GM12878 (cell line): ENCODE measurements around the gene AP1S1. TPM values are rescaled to one million over a fixed set of nuclear protein-coding genes. Genes with fewer than 3 reads are reported as not detected.
A peak's percentile ranks its signal among the peaks of the same experiment; 100 is the strongest.

Source experiments
- ATAC-seq: fragments of 200-7000 bp; cut with Tn5 transposase; 3 replicates; pipeline ENCODE4 v1.9.1; 2020; ENCODE audit warnings: mild to moderate bottlenecking, moderate library complexity
- BruUV-seq: library from RNA; stranded (reverse); fragments of 400-500 nt; replicated peaks from 2 replicates; lab custom pipeline; 2021; lab: Mats Ljungman, UMichigan
- CTCF ChIA-PET: fragments of 300-600 bp; sonication (Branson Sonifier 250); formaldehyde crosslinking; extraction: SDS; loops from one replicate; lab custom pipeline; 2021; ENCODE audit warnings: inconsistent platforms; lab: Yijun Ruan, JAX
- POLR2A ChIA-PET: fragments of 350-600 bp; formaldehyde crosslinking; extraction: SDS; loops from one replicate; lab custom pipeline; 2021; ENCODE audit warnings: inconsistent platforms; lab: Charles Lee
- RAD21 ChIA-PET: fragments of 300-600 bp; sonication (Branson Sonifier 250); formaldehyde crosslinking; loops from one replicate; lab custom pipeline; 2023; ENCODE audit warnings: antibody characterized with exemption; ENCODE audit not compliant: unreplicated experiment; lab: Charles Lee
- SMC1A ChIA-PET: fragments of 300-600 bp; sonication (Branson Sonifier 250); formaldehyde crosslinking; loops from one replicate; lab custom pipeline; 2023; ENCODE audit not compliant: unreplicated experiment, uncharacterized antibody; lab: Charles Lee
- DNase-seq: peaks from one replicate; pipeline ENCODE4 v3.0.0-alpha.2; 2011; ENCODE audit warnings: low read depth, low spot score
- FAIRE-seq: peaks from 3 replicates; lab custom pipeline; 2011; peaks lifted over from hg19 to GRCh38; lab: Jason Lieb, UNC
- H2AFZ ChIP-seq: 2 replicates; pipeline ENCODE4 v1.6.0; 2011; ENCODE audit warnings: low read depth, low read length, control low read depth; ENCODE audit not compliant: control insufficient read depth
- H3K27ac ChIP-seq: 2 replicates; pipeline ENCODE4 v1.5.1; 2011; ENCODE audit warnings: control low read depth; ENCODE audit not compliant: control insufficient read depth, insufficient read depth
- H3K27me3 ChIP-seq, 2 experiments: replicated peaks in 1 of 2; 2 replicates each; pipeline versions ENCODE4 v1.6.0 to v1.6.1; 2011; ENCODE audit warnings: low read length in 1 of 2; ENCODE audit not compliant: control insufficient read depth in 2 of 2, insufficient read depth in 2 of 2
- H3K36me3 ChIP-seq, 2 experiments: 2 replicates each; pipeline ENCODE4 v1.5.1; 2011; ENCODE audit warnings: low read length in 1 of 2; ENCODE audit not compliant: control insufficient read depth in 2 of 2, insufficient read depth in 2 of 2
- H3K4me1 ChIP-seq: 2 replicates; pipeline ENCODE4 v1.6.1; 2011; ENCODE audit warnings: mild to moderate bottlenecking, low read length, moderate library complexity, mixed read lengths; ENCODE audit not compliant: control insufficient read depth, insufficient read depth
- H3K4me2 ChIP-seq: 2 replicates; pipeline ENCODE4 v1.6.0; 2011; ENCODE audit warnings: control low read depth; ENCODE audit not compliant: control insufficient read depth, insufficient read depth
- H3K4me3 ChIP-seq: fragments of 200-600 bp; sonication (generic); 2 replicates; pipeline ENCODE4 v1.5.1; 2016
- H3K79me2 ChIP-seq: 2 replicates; pipeline ENCODE4 v1.6.0; 2011; ENCODE audit warnings: low read length; ENCODE audit not compliant: control insufficient read depth, insufficient read depth
- H3K9ac ChIP-seq: 2 replicates; pipeline ENCODE4 v1.8.0; 2011; ENCODE audit warnings: low read length, control low read depth, mixed read lengths; ENCODE audit not compliant: control insufficient read depth, insufficient read depth
- H3K9me3 ChIP-seq: replicated peaks from 3 replicates; pipeline ENCODE4 v1.5.1; 2011; ENCODE audit warnings: mild to moderate bottlenecking, low read length; ENCODE audit not compliant: control insufficient read depth, insufficient read depth
- H4K20me1 ChIP-seq: 2 replicates; pipeline ENCODE4 v1.6.0; 2011; ENCODE audit not compliant: control insufficient read depth, insufficient read depth
- ASH2L ChIP-seq: fragments of 300-600, 200-600 bp; sonication (generic); IDR thresholded peaks from 2 replicates; pipeline ENCODE4 v1.6.1; 2017; ENCODE audit warnings: low read depth, mild to moderate bottlenecking, borderline replicate concordance
- NBN ChIP-seq: fragments of 450-650 bp; IDR thresholded peaks from 2 replicates; pipeline ENCODE4 v1.6.1; 2016
- PRDM15 ChIP-seq: fragments of 450-650 bp; formaldehyde crosslinking; IDR thresholded peaks from 2 replicates; pipeline ENCODE4 v1.4.0; 2020; ENCODE audit warnings: mild to moderate bottlenecking, moderate library complexity
- RAD21 ChIP-seq: IDR thresholded peaks from 2 replicates; pipeline ENCODE4 v1.6.1; 2011; ENCODE audit warnings: mild to moderate bottlenecking, low read depth, low read length, moderate library complexity; ENCODE audit not compliant: insufficient read depth
- RELA ChIP-seq: fragments of 450-650 bp; IDR thresholded peaks from 2 replicates; pipeline ENCODE4 v1.8.0; 2014; ENCODE audit warnings: borderline replicate concordance; ENCODE audit not compliant: partially characterized antibody
- SUZ12 ChIP-seq: fragments of 200-600 bp; sonication (generic); IDR thresholded peaks from one replicate; pipeline ENCODE4 v1.6.1; 2018; ENCODE audit warnings: antibody characterized with exemption, mild to moderate bottlenecking; ENCODE audit not compliant: unreplicated experiment
- WGBS: methylation state at CpG from one replicate; pipeline ENCODE4 v1.1.6; 2016; ENCODE audit warnings: low lambda C conversion rate; ENCODE audit not compliant: insufficient replicate concordance, insufficient coverage; ENCODE audit errors: missing lambda C conversion rate; 5-methylcytosine and 5-hydroxymethylcytosine counted together
- in situ Hi-C: fragments of 300-500 bp; cut with MboI; formaldehyde crosslinking; loops from 9 replicates; pipeline ENCODE4 v1.14.3; 2018; ENCODE audit warnings: mixed read lengths
- intact Hi-C: fragments of 100-400 bp; cut with micrococcal nuclease; formaldehyde crosslinking; loops from one replicate; pipeline ENCODE4 v1.14.2; 2022; ENCODE audit not compliant: unreplicated experiment
- polyA plus RNA-seq, 11 experiments: library from polyadenylated mRNA; depleted of rRNA in 4 of 11; unstranded in 6 of 11; stranded (reverse) in 5 of 11; fragments of >200 nt; fragmentation: Nextera tagmentation in 4 of 11; fragmentation: Illumina TruSeq in 1 of 11; extraction: Ambion mirVana in 4 of 11; extraction: Trizol in 1 of 11; gene quantifications; 1 replicate in 1 of 11; 2 replicates in 10 of 11; pipeline versions ENCODE4 v1.2.1 to v1.2.3, GENCODE V29; 2011 to 2016; ENCODE audit warnings: inconsistent platforms in 2 of 11, missing spikeins in 2 of 11, low read depth in 1 of 11
- total RNA-seq, 4 experiments: library from RNA; depleted of rRNA in 3 of 4; stranded (reverse); fragments of >200 nt in 3 of 4; fragmentation: Illumina TruSeq in 1 of 4; extraction: Trizol in 1 of 4; gene quantifications; 2 replicates each; pipeline versions ENCODE4 v1.2.1 to v1.2.3, GENCODE V29; 2013 to 2021

AP1S1 gene
- total and polyA plus RNA-seq, 10 of the 15 experiments (the other 5 are each of a cell fraction or from before 2014, with no cell fraction given) = 2.5 to 121 (median 54.9) TPM

DNA sequence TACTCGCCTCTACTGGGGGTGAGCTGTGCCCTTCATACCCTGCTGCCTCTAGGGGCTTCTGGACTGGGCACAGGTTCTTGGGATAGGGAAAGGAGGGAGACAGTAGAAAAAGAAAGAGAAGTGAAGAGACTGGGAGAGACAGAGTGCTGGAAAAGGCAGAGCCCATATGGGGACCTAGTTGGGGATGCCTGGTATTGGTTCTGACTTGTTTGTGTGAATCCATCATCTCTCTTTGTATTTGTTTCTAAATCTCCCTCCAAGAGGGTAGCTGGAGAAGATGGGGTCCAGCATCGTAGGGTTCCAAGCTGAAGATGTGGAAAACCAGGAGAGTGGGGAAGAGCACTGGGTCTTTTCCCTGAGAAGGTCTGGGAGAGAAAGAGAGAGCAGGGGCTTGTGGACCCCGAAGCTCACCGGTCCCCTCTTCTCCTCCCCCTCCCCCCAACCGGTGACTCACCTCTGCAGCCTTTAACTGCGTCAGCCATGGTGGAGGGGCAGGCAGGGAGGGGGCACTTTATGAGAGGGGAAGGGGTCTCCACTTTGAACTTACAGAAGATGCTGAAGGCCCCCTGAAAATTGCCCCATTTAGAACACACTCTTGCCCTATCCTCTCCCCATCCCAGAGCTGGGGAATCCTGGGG is 14.3 kb downstream of the AP1S1 start (continued):
- no peak for TF ChIP-seq PRDM15 (CRISPR knock-in tag)
- TF ChIP-seq RELA = no peak
- no peak for TF ChIP-seq SUZ12
- no peak for TF ChIP-seq RAD21

- TF ChIP-seq NBN (0 out of 2 replicates have a peak, but pooled peaks have one; percentile 24), ASH2L (no peak)
- no peaks in the 10 kb centered on the region for H3K36me3 ChIP-seq
- no peak overlapping the region for H3K9ac ChIP-seq
- no TSS peak for BruUV-seq
- ChIA-PET SMC1A (interaction anchor here (1.2 to 2.6 kb wide), 3 partner anchors 25 to 27 kb away, joined by 4 to 10 read pairs (median 9); no protein-coding TSS in a partner anchor), POLR2A (no interaction called here), CTCF (interaction anchor here (0.6 to 6.1 kb wide), 4 partner anchors 28 to 113 kb away, joined by 3 to 80 read pairs (median 4); partner anchors contain the start of gene TRIM56), RAD21 (interaction anchor here (0.7 to 2.7 kb wide), 3 partner anchors 25 to 1219 kb away, joined by 3 to 20 read pairs (median 12); no protein-coding TSS in a partner anchor)
- H3K79me2 ChIP-seq = no peaks in the 10 kb centered on the region
- H4K20me1 ChIP-seq = no peaks in the 10 kb centered on the region
- intact Hi-C loops (loop anchor here (1.0 kb wide), 2 partner anchors 19 to 25 kb away; no protein-coding TSS in a partner anchor), in situ Hi-C loops (no loop called here)
- peaks cover 36 to 37% of the 10 kb centered on the region in 2 experiments for H3K27me3 ChIP-seq
- ATAC-seq (peak; percentile 1; the same call in 1 of the 3 replicates), DNase-seq (no peak), FAIRE-seq (peak; percentile 13)
- WGBS = 2% methylated on average over 17 of the region's 18 CpGs
- H3K27ac ChIP-seq = no peak overlapping the region
- H3K9me3 ChIP-seq = no peaks in the 10 kb centered on the region; the same call in 2 of the 3 replicates
- peak overlapping the region; percentile 33; the same call in 1 of the 2 replicates for H3K4me2 ChIP-seq
- no peak overlapping the region for H2AFZ ChIP-seq
- no peak overlapping the region for H3K4me3 ChIP-seq
- peaks cover 11% of the 10 kb centered on the region for H3K4me1 ChIP-seq
Measured at GRCh38 chr7:101169110-101169837, 15.0 kb downstream of the AP1S1 start.
